Astrocyte (in vitro differentiated cells and primary cell): ENCODE measurements around the gene TPM4. TPM values are rescaled to one million over a fixed set of nuclear protein-coding genes. Genes with fewer than 3 reads are reported as not detected.

Experiments used
- DNase-seq: peaks from one replicate; pipeline ENCODE4 v3.0.0-alpha.2; 2010; ENCODE audit warnings: low read depth
- FAIRE-seq: peaks from 2 replicates; lab custom pipeline; 2011; peaks lifted over from hg19 to GRCh38; lab: Jason Lieb, UNC
- H2AFZ ChIP-seq: 2 replicates; pipeline ENCODE4 v1.6.0; 2012; ENCODE audit warnings: low read depth, low read length, inconsistent platforms
- H3K27ac ChIP-seq: 2 replicates; pipeline ENCODE4 v1.5.1; 2011; ENCODE audit warnings: low read depth, low read length, inconsistent platforms
- H3K27me3 ChIP-seq: 2 replicates; pipeline ENCODE4 v1.6.0; 2011; ENCODE audit warnings: low read length, inconsistent platforms; ENCODE audit not compliant: insufficient read depth
- H3K36me3 ChIP-seq: 2 replicates; pipeline ENCODE4 v1.5.1; 2011; ENCODE audit warnings: low read length, inconsistent platforms; ENCODE audit not compliant: insufficient read depth
- H3K4me1 ChIP-seq: 2 replicates; pipeline ENCODE4 v1.5.1; 2011; ENCODE audit warnings: low read length, inconsistent platforms; ENCODE audit not compliant: insufficient read depth
- H3K4me2 ChIP-seq: 2 replicates; pipeline ENCODE4 v1.6.0; 2012; ENCODE audit warnings: low read length, inconsistent platforms
- H3K4me3 ChIP-seq: 2 replicates; pipeline ENCODE4 v1.5.1; 2011; ENCODE audit warnings: low read depth, mild to moderate bottlenecking, low read length, inconsistent platforms; ENCODE audit not compliant: insufficient read depth
- H3K79me2 ChIP-seq: 2 replicates; pipeline ENCODE4 v1.6.0; 2012; ENCODE audit warnings: mild to moderate bottlenecking, low read length, inconsistent platforms; ENCODE audit not compliant: insufficient read depth
- H3K9ac ChIP-seq: 2 replicates; pipeline ENCODE4 v1.6.0; 2012; ENCODE audit warnings: mild to moderate bottlenecking, low read length, inconsistent platforms
- H3K9me3 ChIP-seq: 2 replicates; pipeline ENCODE4 v1.5.1; 2012; ENCODE audit warnings: low read depth, mild to moderate bottlenecking, low read length, inconsistent platforms; ENCODE audit not compliant: insufficient read depth
- H4K20me1 ChIP-seq: 2 replicates; pipeline ENCODE4 v1.6.0; 2012; ENCODE audit warnings: low read length, inconsistent platforms; ENCODE audit not compliant: insufficient read depth
- H3K27ac Mint-ChIP-seq: one replicate; pipeline ENCODE4 v1.8.0; 2021; ENCODE audit warnings: mild to moderate bottlenecking, mixed read lengths; ENCODE audit not compliant: unreplicated experiment
- H3K27me3 Mint-ChIP-seq: one replicate; pipeline ENCODE4 v1.8.0; 2021; ENCODE audit warnings: low read depth, mixed read lengths; ENCODE audit not compliant: unreplicated experiment
- H3K36me3 Mint-ChIP-seq: one replicate; pipeline ENCODE4 v1.8.0; 2021; ENCODE audit warnings: low read depth, mixed read lengths; ENCODE audit not compliant: unreplicated experiment
- H3K4me1 Mint-ChIP-seq: one replicate; pipeline ENCODE4 v1.8.0; 2021; ENCODE audit warnings: low read depth, mixed read lengths; ENCODE audit not compliant: unreplicated experiment
- H3K4me3 Mint-ChIP-seq: one replicate; pipeline ENCODE4 v1.8.0; 2021; ENCODE audit warnings: mild to moderate bottlenecking, moderate library complexity, mixed read lengths; ENCODE audit not compliant: unreplicated experiment
- H3K9me3 Mint-ChIP-seq: one replicate; pipeline ENCODE4 v1.8.0; 2021; ENCODE audit warnings: mild to moderate bottlenecking, mixed read lengths; ENCODE audit not compliant: unreplicated experiment
- EZH2 ChIP-seq: IDR thresholded peaks from 2 replicates; pipeline ENCODE4 v1.6.1; 2012; ENCODE audit warnings: mild to moderate bottlenecking, low read length, inconsistent platforms; ENCODE audit not compliant: insufficient read depth
- total RNA-seq: library from RNA; stranded (reverse); gene quantifications from 2 replicates; pipeline ENCODE4 v1.2.1, GENCODE V29; 2021
- TF ChIP-seq, protein P1 (sequence below): IDR thresholded peaks from 2 replicates; pipeline ENCODE4 v1.5.1; 2011; ENCODE audit warnings: low read depth, mild to moderate bottlenecking, inconsistent platforms, low read length, moderate library complexity; ENCODE audit not compliant: insufficient read depth

TPM4 gene
- total RNA-seq, 1 donor from 2014 or later = 811 TPM

DNA sequence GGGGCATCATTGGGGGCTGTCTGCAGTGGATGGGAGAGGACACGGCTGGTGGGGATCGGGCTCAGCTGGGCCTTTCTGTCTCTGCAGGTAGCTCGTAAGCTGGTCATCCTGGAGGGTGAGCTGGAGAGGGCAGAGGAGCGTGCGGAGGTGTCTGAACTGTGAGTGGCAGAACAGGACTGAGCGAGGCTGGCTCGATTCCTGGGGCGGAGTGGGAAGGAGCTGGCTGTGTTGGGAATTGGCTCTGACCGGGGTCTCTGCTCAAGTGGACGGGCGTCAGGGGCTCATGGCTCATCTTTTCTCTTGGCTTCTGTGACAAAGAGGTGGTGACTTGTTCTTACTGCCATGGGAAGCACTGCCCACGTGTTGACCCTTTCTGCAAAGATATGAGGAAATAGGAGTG, 11.6 kb downstream of the TPM4 start:
- Histone ChIP-seq H4K20me1 (peaks cover 99% of the 10 kb centered on the region), H3K9ac (no peak overlapping the region), H3K4me1 (peaks cover 14% of the 10 kb centered on the region), H3K79me2 (peaks cover 96% of the 10 kb centered on the region), H3K36me3 (peaks cover 74% of the 10 kb centered on the region), H3K27ac (peak overlapping the region; percentile 32), H2AFZ (no peak overlapping the region), H3K27me3 (no peaks in the 10 kb centered on the region), H3K4me3 (no peak overlapping the region), H3K4me2 (no peak overlapping the region), H3K9me3 (no peaks in the 10 kb centered on the region)
- FAIRE-seq (no peak), DNase-seq (no peak)
- no peaks in the 10 kb centered on the region for H3K9me3 Mint-ChIP-seq
- H3K36me3 Mint-ChIP-seq = peaks cover 50% of the 10 kb centered on the region
- H3K27me3 Mint-ChIP-seq = no peaks in the 10 kb centered on the region
- H3K27ac Mint-ChIP-seq = peak overlapping the region; percentile 15
- no peak overlapping the region for H3K4me3 Mint-ChIP-seq
- TF ChIP-seq, protein P1, sequence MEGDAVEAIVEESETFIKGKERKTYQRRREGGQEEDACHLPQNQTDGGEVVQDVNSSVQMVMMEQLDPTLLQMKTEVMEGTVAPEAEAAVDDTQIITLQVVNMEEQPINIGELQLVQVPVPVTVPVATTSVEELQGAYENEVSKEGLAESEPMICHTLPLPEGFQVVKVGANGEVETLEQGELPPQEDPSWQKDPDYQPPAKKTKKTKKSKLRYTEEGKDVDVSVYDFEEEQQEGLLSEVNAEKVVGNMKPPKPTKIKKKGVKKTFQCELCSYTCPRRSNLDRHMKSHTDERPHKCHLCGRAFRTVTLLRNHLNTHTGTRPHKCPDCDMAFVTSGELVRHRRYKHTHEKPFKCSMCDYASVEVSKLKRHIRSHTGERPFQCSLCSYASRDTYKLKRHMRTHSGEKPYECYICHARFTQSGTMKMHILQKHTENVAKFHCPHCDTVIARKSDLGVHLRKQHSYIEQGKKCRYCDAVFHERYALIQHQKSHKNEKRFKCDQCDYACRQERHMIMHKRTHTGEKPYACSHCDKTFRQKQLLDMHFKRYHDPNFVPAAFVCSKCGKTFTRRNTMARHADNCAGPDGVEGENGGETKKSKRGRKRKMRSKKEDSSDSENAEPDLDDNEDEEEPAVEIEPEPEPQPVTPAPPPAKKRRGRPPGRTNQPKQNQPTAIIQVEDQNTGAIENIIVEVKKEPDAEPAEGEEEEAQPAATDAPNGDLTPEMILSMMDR = no peak
- TF ChIP-seq EZH2 = no peak
- peaks cover 34% of the 10 kb centered on the region for H3K4me1 Mint-ChIP-seq

DNA sequence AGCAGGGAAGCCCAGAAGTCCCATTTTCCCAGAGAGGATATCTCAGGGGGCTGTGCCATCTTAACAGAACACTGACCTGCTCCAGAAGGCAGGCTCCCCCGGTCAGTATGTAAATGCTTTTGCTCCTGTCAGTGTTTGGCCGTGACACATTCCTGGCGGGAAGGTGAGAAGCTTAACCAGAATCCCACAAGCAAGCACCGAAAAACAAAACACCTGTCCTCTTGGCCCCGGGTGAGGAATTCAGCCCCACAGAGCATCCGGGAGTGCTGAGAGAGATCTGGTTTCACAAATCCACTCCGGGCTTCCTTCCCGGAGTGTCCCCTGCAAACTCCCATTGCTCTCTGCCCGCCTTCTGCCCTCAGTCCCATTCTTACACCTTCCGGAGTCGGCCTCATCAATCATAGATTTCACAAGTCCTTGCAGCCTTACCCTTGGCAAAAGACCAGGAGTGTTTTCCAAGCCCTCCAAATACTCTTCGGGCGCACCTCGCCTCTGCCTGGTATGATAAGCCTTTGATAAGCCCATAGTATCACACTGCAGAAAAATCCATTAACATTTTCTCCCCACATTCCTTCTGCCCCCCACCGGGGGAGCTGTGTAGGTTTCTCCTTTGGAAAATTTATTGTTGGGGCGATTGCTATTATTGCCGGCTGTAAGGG, 12.2 kb downstream of the TPM4 start:
- H3K4me1 Mint-ChIP-seq = peaks cover 37% of the 10 kb centered on the region
- peaks cover 14% of the 10 kb centered on the region for H3K4me1 ChIP-seq
- peaks cover 78% of the 10 kb centered on the region for H3K36me3 ChIP-seq
- TF ChIP-seq EZH2 = no peak
- TF ChIP-seq, protein P1 = peak; percentile 31
- DNase-seq = peak; percentile 62
- H2AFZ ChIP-seq = no peak overlapping the region
- peak overlapping the region; percentile 32 for H3K27ac ChIP-seq
- H3K4me3 Mint-ChIP-seq = peak overlapping the region; percentile 12
- H3K9ac ChIP-seq = no peak overlapping the region
- peaks cover 94% of the 10 kb centered on the region for H3K79me2 ChIP-seq
- H3K9me3 Mint-ChIP-seq = no peaks in the 10 kb centered on the region
- peaks cover 99% of the 10 kb centered on the region for H4K20me1 ChIP-seq
- H3K4me2 ChIP-seq = no peak overlapping the region
- H3K27ac Mint-ChIP-seq = peak overlapping the region; percentile 90
- no peaks in the 10 kb centered on the region for H3K27me3 Mint-ChIP-seq
- no peaks in the 10 kb centered on the region for H3K9me3 ChIP-seq
- FAIRE-seq = no peak
- no peaks in the 10 kb centered on the region for H3K27me3 ChIP-seq
- H3K4me3 ChIP-seq = no peak overlapping the region
- H3K36me3 Mint-ChIP-seq = peaks cover 50% of the 10 kb centered on the region
